ENCODE measurements around the gene UBE2A.

The UBE2A gene

DNA sequence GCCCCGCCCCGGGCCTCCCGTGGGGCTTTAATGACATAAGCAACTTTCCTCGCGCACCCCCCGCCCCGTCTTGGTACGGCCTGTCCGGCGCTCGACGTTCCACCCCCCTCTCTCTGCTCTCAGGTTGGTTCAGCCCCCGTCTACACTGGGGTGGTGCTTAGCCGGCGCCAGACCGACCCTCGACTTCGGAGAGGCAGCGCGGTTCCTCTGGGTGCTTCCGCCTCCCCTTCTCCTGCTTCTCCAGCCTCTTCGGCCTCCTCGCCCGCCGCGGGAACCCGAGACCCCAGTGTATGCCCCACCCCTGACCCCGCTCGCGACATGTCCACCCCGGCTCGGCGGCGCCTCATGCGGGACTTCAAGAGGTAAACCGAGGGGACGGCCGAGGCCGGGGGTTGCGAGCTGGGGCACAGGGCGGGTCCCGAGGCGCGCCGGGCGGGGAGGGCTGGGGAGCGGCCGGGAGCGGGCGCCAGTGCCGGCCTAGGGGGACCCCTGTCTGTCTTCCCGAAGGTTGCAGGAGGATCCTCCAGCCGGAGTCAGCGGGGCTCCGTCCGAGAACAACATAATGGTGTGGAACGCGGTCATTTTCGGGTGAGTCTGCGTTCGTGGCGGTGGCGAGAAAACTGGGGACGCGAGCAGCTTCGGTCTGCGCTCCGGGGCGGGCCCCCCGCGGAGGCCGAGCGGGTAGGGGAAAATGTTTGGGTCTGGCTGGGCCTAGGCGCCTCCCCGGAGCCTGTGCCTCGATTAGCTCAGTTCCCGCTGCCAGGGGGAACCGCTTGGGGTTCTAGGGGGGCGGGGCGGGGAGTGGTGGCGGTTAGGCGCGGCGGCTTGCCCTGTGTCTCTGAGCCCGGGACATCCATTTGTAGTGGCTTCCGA is at the start of gene UBE2A:
TSS of gene UBE2A (plus strand) at position 170 of the 873 bp plus-strand sequence. CDS start at position 319, 149 bp downstream.
- TF ChIP-seq CTCF (conservative IDR thresholded peaks at IDR 0.05; ENCODE audit: low read depth, low read length) = peak; percentile 46
- peak; percentile 95 for DNase-seq (ENCODE audit: low read depth)
- H3K4me3 ChIP-seq (ENCODE audit: low read depth, low read length) = peak within 1 kb of the TSS; percentile 74

DNA sequence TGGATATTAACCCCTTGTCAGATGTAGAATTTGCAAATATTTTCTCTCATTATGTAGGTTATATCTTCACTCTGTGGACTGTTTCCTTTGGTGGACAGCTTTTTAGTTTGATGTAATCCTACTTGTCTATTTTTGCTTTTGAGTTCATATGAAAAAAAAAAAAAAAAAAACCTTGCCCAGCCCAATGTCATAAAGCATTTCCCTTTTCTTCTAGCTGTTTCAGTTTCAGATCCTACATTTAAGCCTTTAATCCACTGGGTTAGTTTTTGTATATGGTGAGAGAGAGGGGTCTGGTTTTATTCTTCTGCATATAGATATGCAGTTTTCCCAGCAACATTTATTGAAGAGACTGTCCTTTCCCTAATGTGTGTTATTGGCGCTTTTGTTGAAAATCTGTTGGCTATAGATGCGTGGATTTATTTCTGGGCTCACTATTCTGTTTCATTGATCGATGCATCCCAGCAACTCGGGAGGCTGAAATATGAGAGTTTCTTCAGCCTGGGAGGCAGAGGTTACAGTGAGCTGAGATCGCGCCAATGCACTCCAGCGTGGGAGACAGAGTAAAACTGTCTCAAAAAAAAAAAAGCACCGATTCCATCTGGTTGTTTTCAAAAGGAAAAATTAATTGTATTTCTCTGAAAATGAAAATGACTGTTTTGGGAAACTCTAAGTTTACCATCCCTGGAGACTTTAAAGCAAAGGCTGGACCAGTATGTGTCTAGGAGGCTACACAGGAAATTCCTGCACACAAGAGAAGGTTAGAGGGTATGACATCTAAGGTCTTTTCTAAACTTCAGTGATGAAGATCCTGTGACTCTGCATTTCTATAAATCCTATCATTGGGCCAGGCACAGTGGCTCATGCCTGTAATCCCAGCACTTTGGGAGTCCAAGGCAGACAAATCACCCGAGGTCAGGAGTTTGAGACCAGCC is 44.8 kb upstream of the UBE2A start:
- peak; percentile 16 for DNase-seq (ENCODE audit: low read depth)
- TF ChIP-seq CTCF (conservative IDR thresholded peaks at IDR 0.05; ENCODE audit: low read depth, low read length) = no peak
- H3K4me3 ChIP-seq (ENCODE audit: low read depth, low read length) = no peak overlapping the region

- no peak for DNase-seq (ENCODE audit: low read depth)
- TF ChIP-seq CTCF (conservative IDR thresholded peaks at IDR 0.05; ENCODE audit: low read depth, low read length) = no peak
These were observed 36.9 kb upstream of the UBE2A start for GRCh38 chrX:119537487-119537886.

GRCh38 chrX:119539872-119540271 is 34.5 kb upstream of the UBE2A start:
- DNase-seq (ENCODE audit: low read depth) = no peak

More at GRCh38 chrX:119537487-119537886, 36.9 kb upstream of the UBE2A start:
- H3K4me3 ChIP-seq (ENCODE audit: low read depth, low read length) = no peak overlapping the region

DNA sequence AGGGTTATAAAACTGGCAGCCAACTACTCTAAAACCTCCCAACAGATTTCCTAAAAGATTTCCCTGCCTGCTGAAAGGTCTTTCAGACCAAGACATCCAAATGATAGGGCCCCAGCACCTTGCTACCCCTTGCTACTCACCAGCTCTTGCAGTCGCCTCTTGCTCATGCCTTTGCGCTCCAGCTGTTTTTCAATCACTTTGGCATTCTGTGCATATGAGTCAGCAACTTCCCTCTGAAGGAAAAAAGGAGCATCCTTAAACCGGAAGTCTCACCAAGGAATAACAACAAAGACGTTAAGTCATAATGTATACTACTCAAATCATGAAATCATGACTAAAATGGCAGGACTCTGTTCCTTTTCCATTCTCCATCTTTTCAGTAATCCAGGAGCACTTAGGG is 33.2 kb upstream of the UBE2A start:
- peak; percentile 67 for DNase-seq (ENCODE audit: low read depth)
- no peak for TF ChIP-seq CTCF (conservative IDR thresholded peaks at IDR 0.05; ENCODE audit: low read depth, low read length)
- H3K4me3 ChIP-seq (ENCODE audit: low read depth, low read length) = no peak overlapping the region

More at GRCh38 chrX:119539872-119540271, 34.5 kb upstream of the UBE2A start:
- peak; percentile 29 for TF ChIP-seq CTCF (conservative IDR thresholded peaks at IDR 0.05; ENCODE audit: low read depth, low read length)
- H3K4me3 ChIP-seq (ENCODE audit: low read depth, low read length) = no peak overlapping the region

DNA sequence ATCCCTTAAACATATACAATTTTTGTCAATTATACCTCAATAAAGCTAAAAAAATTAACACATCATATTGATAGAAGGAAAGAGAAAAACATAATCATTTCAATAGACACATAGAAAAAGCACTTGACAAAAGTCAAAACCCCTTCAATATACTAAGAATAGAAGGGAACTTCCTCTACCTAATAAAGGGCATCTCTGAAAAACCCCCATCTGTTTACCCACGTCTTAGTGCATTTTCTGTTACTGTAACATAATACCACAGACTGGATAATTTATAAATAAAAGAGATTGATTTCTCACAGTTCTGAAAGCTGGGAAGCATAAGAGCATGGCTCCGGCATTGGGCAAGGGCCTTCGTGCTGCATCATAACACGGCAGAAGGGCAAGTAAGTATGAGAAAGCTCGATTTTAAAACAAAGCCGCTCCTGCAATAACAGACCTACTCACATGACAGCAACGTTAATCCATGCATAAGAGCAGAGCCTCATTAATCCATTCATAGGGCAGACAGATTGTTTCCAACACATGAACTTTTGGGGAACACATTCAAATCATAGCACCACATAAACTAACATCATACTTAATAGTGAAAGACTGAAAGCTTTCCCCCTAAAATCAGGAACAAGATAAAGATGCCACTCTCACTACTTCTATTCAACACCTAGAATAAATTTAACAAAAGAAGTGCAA is 24.9 kb upstream of the UBE2A start:
- H3K4me3 ChIP-seq (ENCODE audit: low read depth, low read length) = no peak overlapping the region
- TF ChIP-seq CTCF (conservative IDR thresholded peaks at IDR 0.05; ENCODE audit: low read depth, low read length) = no peak
- no peak for DNase-seq (ENCODE audit: low read depth)

Data from choroid plexus epithelial cell (primary cell).